GM12873 (cell line): ENCODE measurements around the gene ARHGEF2.

Source experiments
- CTCF ChIP-seq: IDR thresholded peaks from 2 replicates; pipeline ENCODE4 v1.5.1; 2012; ENCODE audit warnings: low read depth, mild to moderate bottlenecking, moderate library complexity, low read length, control low read depth; ENCODE audit not compliant: insufficient read depth; ENCODE audit errors: missing control alignments

ARHGEF2 gene

GRCh38 chr1:155910621-155911121 lies 67.7 kb downstream of the ARHGEF2 start:
- no peak for TF ChIP-seq CTCF

GRCh38 chr1:155909894-155910293 lies 68.5 kb downstream of the ARHGEF2 start:
- no peak for TF ChIP-seq CTCF

- no peak for TF ChIP-seq CTCF
Observed at GRCh38 chr1:155904261-155904660, 74.1 kb downstream of the ARHGEF2 start.

- no peak for TF ChIP-seq CTCF
Observed at GRCh38 chr1:155900161-155900560, 78.2 kb downstream of the ARHGEF2 start.

- TF ChIP-seq CTCF = no peak
Observed at GRCh38 chr1:155899683-155900082, 78.7 kb downstream of the ARHGEF2 start.

GRCh38 chr1:155898888-155899287 lies 79.5 kb downstream of the ARHGEF2 start:
- no peak for TF ChIP-seq CTCF

GRCh38 chr1:155897746-155898145 lies 80.6 kb downstream of the ARHGEF2 start:
- no peak for TF ChIP-seq CTCF
